GM23338 (cell line): ENCODE data around the gene OTOGL. TPM values are rescaled to one million over a fixed set of nuclear protein-coding genes. Genes with fewer than 3 reads are reported as not detected.

Source experiments
- ATAC-seq: fragments of 200-7000 bp; cut with Tn5 transposase; 3 replicates; pipeline ENCODE4 v1.9.1; 2020
- DNase-seq: peaks from one replicate; pipeline ENCODE4 v3.0.0-alpha.2; 2015; ENCODE audit warnings: low spot score
- H2AFZ ChIP-seq: fragments of 200-600 bp; sonication (generic); 2 replicates; pipeline ENCODE4 v1.8.0; 2016; ENCODE audit warnings: antibody characterized with exemption, mild to moderate bottlenecking, moderate library complexity
- H3F3A ChIP-seq: fragments of 200-600 bp; sonication (generic); replicated peaks from 2 replicates; pipeline ENCODE4 v1.8.0; 2017; ENCODE audit warnings: antibody characterized with exemption, mixed run types, low read depth
- H3K27ac ChIP-seq: fragments of 200-600 bp; sonication (generic); 2 replicates; pipeline ENCODE4 v1.6.1; 2016; ENCODE audit warnings: low read depth
- H3K27me3 ChIP-seq: fragments of 200-600 bp; sonication (generic); 2 replicates; pipeline ENCODE4 v1.8.0; 2016; ENCODE audit warnings: mild to moderate bottlenecking, mixed run types, moderate library complexity; ENCODE audit not compliant: insufficient read depth
- H3K36me3 ChIP-seq: fragments of 200-600 bp; sonication (generic); 2 replicates; pipeline ENCODE4 v1.8.0; 2016; ENCODE audit warnings: mild to moderate bottlenecking; ENCODE audit not compliant: insufficient read depth
- H3K4me1 ChIP-seq: fragments of 200-600 bp; sonication (generic); 2 replicates; pipeline ENCODE4 v1.8.0; 2016; ENCODE audit warnings: mild to moderate bottlenecking, moderate library complexity; ENCODE audit not compliant: insufficient read depth
- H3K4me2 ChIP-seq: fragments of 200-600 bp; sonication (generic); 2 replicates; pipeline ENCODE4 v1.7.1; 2017; ENCODE audit warnings: mixed run types
- H3K4me3 ChIP-seq: fragments of 200-600 bp; sonication (generic); 2 replicates; pipeline ENCODE4 v1.6.1; 2016; ENCODE audit warnings: mixed run types
- H3K79me2 ChIP-seq: fragments of 200-600 bp; sonication (generic); replicated peaks from 2 replicates; pipeline ENCODE4 v1.8.0; 2017; ENCODE audit warnings: mild to moderate bottlenecking; ENCODE audit not compliant: insufficient read depth
- H3K9me2 ChIP-seq: fragments of 200-600 bp; sonication (generic); 2 replicates; pipeline ENCODE4 v1.8.0; 2017; ENCODE audit not compliant: insufficient read depth
- H4K20me1 ChIP-seq: fragments of 200-600 bp; sonication (generic); replicated peaks from 2 replicates; pipeline ENCODE4 v1.8.0; 2017; ENCODE audit warnings: mild to moderate bottlenecking; ENCODE audit not compliant: insufficient read depth
- H3K27ac Mint-ChIP-seq: 2 replicates; pipeline ENCODE4 v1.8.0; 2020; ENCODE audit warnings: inconsistent platforms, mild to moderate bottlenecking, moderate library complexity, mixed read lengths
- H3K27me3 Mint-ChIP-seq: 3 replicates; pipeline ENCODE4 v1.8.0; 2022; ENCODE audit warnings: low read depth, mild to moderate bottlenecking, moderate library complexity, mixed read lengths, inconsistent platforms; ENCODE audit not compliant: insufficient read depth, poor library complexity
- H3K36me3 Mint-ChIP-seq: 3 replicates; pipeline ENCODE4 v1.8.0; 2021; ENCODE audit warnings: low read depth, mild to moderate bottlenecking, inconsistent platforms, moderate library complexity, mixed read lengths
- H3K4me1 Mint-ChIP-seq: 3 replicates; pipeline ENCODE4 v1.8.0; 2020; ENCODE audit warnings: mild to moderate bottlenecking, inconsistent platforms, mixed read lengths
- H3K4me3 Mint-ChIP-seq: 3 replicates; pipeline ENCODE4 v1.8.0; 2021; ENCODE audit warnings: moderate library complexity, mild to moderate bottlenecking, inconsistent platforms, mixed read lengths
- H3K9me3 Mint-ChIP-seq: 3 replicates; pipeline ENCODE4 v1.8.0; 2020; ENCODE audit warnings: moderate library complexity, mild to moderate bottlenecking, inconsistent platforms, mixed read lengths
- CREB1 ChIP-seq: fragments of 250-450 bp; sonication (Bioruptor Pico); IDR thresholded peaks from 2 replicates; pipeline ENCODE4 v1.5.0; 2020; ENCODE audit warnings: low read depth, mild to moderate bottlenecking, moderate library complexity
- CTCF ChIP-seq, 2 experiments: fragments of 200-600 bp in 1 of 2; sonication (generic) in 1 of 2; conservative IDR thresholded peaks; 2 replicates each; pipeline versions ENCODE4 v1.5.1 to v1.6.1; 2016 to 2017; ENCODE audit warnings: antibody characterized with exemption in 2 of 2, low read depth in 2 of 2, mild to moderate bottlenecking in 2 of 2, moderate library complexity in 1 of 2
- EZH2 ChIP-seq: fragments of 200-600 bp; sonication (generic); IDR thresholded peaks from one replicate; pipeline ENCODE4 v1.8.0; 2017; ENCODE audit warnings: antibody characterized with exemption, mild to moderate bottlenecking, low read depth; ENCODE audit not compliant: unreplicated experiment
- EZH2phosphoT487 ChIP-seq: fragments of 200-600 bp; sonication (generic); IDR thresholded peaks from one replicate; pipeline ENCODE4 v1.8.1; 2018; ENCODE audit warnings: antibody characterized with exemption; ENCODE audit not compliant: unreplicated experiment
- JUNB ChIP-seq: IDR thresholded peaks from one replicate; pipeline ENCODE4 v1.6.1; 2016; ENCODE audit warnings: antibody characterized with exemption; ENCODE audit not compliant: unreplicated experiment
- NANOG ChIP-seq: IDR thresholded peaks from 2 replicates; pipeline ENCODE4 v1.6.1; 2016; ENCODE audit warnings: antibody characterized with exemption, borderline replicate concordance
- POLR2AphosphoS5 ChIP-seq: IDR thresholded peaks from 2 replicates; pipeline ENCODE4 v1.6.1; 2016; ENCODE audit warnings: antibody characterized with exemption, low read depth
- STAT1 ChIP-seq: IDR thresholded peaks from one replicate; pipeline ENCODE4 v1.6.1; 2016; ENCODE audit warnings: antibody characterized with exemption; ENCODE audit not compliant: unreplicated experiment
- ZNF114 ChIP-seq: fragments of 250-450 bp; sonication (Bioruptor Pico); IDR thresholded peaks from 2 replicates; pipeline ENCODE4 v1.5.0; 2020; ENCODE audit warnings: mild to moderate bottlenecking, moderate library complexity
- ZNF331 ChIP-seq: fragments of 250-450 bp; sonication (Bioruptor Pico); IDR thresholded peaks from 2 replicates; pipeline ENCODE4 v1.5.0; 2020; ENCODE audit warnings: low read depth, mild to moderate bottlenecking, moderate library complexity
- ZNF462 ChIP-seq: fragments of 250-450 bp; sonication (Bioruptor Pico); IDR thresholded peaks from 2 replicates; pipeline ENCODE4 v1.5.0; 2020; ENCODE audit warnings: mild to moderate bottlenecking, moderate library complexity
- polyA plus RNA-seq: library from polyadenylated mRNA; unstranded; fragments of >200 nt; fragmentation: Nextera tagmentation; extraction: Ambion mirVana; gene quantifications from 2 replicates; pipeline ENCODE4 v1.2.1, GENCODE V29; 2016
- total RNA-seq: library from RNA; depleted of rRNA; stranded (reverse); fragments of >200 nt; shearing (Covaris generic); gene quantifications from 2 replicates; pipeline ENCODE4 v1.2.3, GENCODE V29; 2014
- TF ChIP-seq, protein P1 (sequence below): IDR thresholded peaks from 2 replicates; pipeline ENCODE4 v1.6.1; 2016; ENCODE audit warnings: antibody characterized with exemption

The OTOGL gene
- total and polyA plus RNA-seq, 2 experiments from 2014 or later, result 0.36 to 0.66 TPM

DNA sequence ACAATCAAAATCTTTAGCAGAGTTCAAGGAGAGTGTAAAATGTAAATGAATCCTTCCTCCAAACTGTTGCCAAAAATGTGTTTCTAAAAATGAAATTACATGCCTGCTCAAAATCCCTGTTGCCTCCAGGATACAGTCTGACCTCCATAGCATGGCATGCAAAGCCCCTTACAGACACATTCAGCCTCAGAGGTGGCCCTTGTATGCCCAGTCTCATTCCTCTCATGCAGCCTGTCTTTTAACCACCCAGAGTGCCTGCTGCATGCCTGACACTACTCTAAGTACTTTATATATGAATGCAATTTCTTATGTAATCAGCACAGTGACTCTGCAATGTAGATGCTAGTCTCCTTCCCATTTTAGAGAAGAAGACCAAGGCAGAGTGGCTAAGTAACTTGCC is 320.3 kb downstream of the OTOGL start:
- H3K4me3 ChIP-seq, result no peak overlapping the region
- no peaks in the 10 kb centered on the region for H3K9me3 Mint-ChIP-seq
- H3K27ac ChIP-seq, result no peak overlapping the region
- H3K36me3 ChIP-seq, result no peaks in the 10 kb centered on the region
- H3K36me3 Mint-ChIP-seq, result no peaks in the 10 kb centered on the region
- no peak overlapping the region for H3K4me3 Mint-ChIP-seq
- peak overlapping the region; percentile 80 for H2AFZ ChIP-seq
- H4K20me1 ChIP-seq, result no peaks in the 10 kb centered on the region
- H3K4me1 ChIP-seq, result no peaks in the 10 kb centered on the region
- H3K27ac Mint-ChIP-seq, result no peak overlapping the region
- H3K27me3 Mint-ChIP-seq, result no peaks in the 10 kb centered on the region
- DNase-seq, result no peak
- ATAC-seq, result peak; percentile 56
- H3K4me2 ChIP-seq, result no peak overlapping the region
- no peaks in the 10 kb centered on the region for H3K27me3 ChIP-seq
- no peaks in the 10 kb centered on the region for H3K79me2 ChIP-seq
- TF ChIP-seq CREB1 (CRISPR knock-in tag) (no peak), ZNF114 (CRISPR knock-in tag) (no peak), EZH2phosphoT487 (no peak), POLR2AphosphoS5 (no peak), EZH2 (no peak)
- H3K9me2 ChIP-seq, result no peaks in the 10 kb centered on the region
- peaks cover 2% of the 10 kb centered on the region; the same call in 1 of the 3 replicates for H3K4me1 Mint-ChIP-seq
- no peaks in the 10 kb centered on the region for H3F3A ChIP-seq

DNA sequence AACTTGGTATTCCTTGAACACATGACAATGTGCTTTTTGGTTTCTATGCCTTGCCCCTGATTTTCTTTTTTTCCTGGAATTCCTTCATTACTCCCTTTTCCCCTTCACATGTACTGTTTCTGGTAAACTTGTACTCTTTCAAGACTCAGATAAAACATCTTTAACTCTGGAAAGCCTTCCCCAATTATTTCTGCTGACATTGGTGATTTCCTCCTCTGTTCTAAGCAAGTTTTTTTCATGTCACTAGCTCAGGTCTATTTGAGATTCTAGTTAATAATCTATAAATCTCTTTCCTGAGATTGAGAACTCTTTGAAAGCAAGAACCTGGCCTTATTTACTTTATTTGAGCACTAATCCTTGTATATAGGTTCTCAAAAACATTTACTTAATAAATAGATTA is 320.7 kb downstream of the OTOGL start:
- H3K4me3 ChIP-seq, result no peak overlapping the region
- Mint-ChIP-seq H3K4me1 (peaks cover 2% of the 10 kb centered on the region; the same call in 1 of the 3 replicates), H3K27me3 (no peaks in the 10 kb centered on the region), H3K27ac (no peak overlapping the region; the same call in 1 of the 2 replicates), H3K9me3 (no peaks in the 10 kb centered on the region), H3K36me3 (no peaks in the 10 kb centered on the region), H3K4me3 (no peak overlapping the region)
- H3K4me1 ChIP-seq, result no peaks in the 10 kb centered on the region
- H3K9me2 ChIP-seq, result no peaks in the 10 kb centered on the region
- DNase-seq (no peak), ATAC-seq (no peak)
- H3K79me2 ChIP-seq, result no peaks in the 10 kb centered on the region
- no peaks in the 10 kb centered on the region for H4K20me1 ChIP-seq
- no peaks in the 10 kb centered on the region for H3K36me3 ChIP-seq
- H2AFZ ChIP-seq, result peak overlapping the region; percentile 80
- H3F3A ChIP-seq, result no peaks in the 10 kb centered on the region
- H3K4me2 ChIP-seq, result no peak overlapping the region
- H3K27ac ChIP-seq, result no peak overlapping the region
- no peaks in the 10 kb centered on the region for H3K27me3 ChIP-seq
- no peak for TF ChIP-seq NANOG
- TF ChIP-seq POLR2AphosphoS5, result no peak
- TF ChIP-seq CTCF (conservative IDR thresholded peaks at IDR 0.05; ENCODE audit: low read depth in 2 of 2), result no peak
- no peak for TF ChIP-seq ZNF331 (CRISPR knock-in tag)
- no peak for TF ChIP-seq STAT1
- no peak for TF ChIP-seq EZH2
- TF ChIP-seq JUNB, result no peak
- no peak for TF ChIP-seq ZNF462
- TF ChIP-seq ZNF114 (CRISPR knock-in tag), result no peak
- TF ChIP-seq EZH2phosphoT487, result no peak
- TF ChIP-seq, protein P1, sequence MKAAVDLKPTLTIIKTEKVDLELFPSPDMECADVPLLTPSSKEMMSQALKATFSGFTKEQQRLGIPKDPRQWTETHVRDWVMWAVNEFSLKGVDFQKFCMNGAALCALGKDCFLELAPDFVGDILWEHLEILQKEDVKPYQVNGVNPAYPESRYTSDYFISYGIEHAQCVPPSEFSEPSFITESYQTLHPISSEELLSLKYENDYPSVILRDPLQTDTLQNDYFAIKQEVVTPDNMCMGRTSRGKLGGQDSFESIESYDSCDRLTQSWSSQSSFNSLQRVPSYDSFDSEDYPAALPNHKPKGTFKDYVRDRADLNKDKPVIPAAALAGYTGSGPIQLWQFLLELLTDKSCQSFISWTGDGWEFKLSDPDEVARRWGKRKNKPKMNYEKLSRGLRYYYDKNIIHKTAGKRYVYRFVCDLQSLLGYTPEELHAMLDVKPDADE, result no peak
- no peak for TF ChIP-seq CREB1 (CRISPR knock-in tag)
